ENCODE data around the gene TBC1D4. TPM values are rescaled to one million over a fixed set of nuclear protein-coding genes. Genes with fewer than 3 reads are reported as not detected.

The TBC1D4 gene
- total RNA-seq, 1 experiment from 2014 or later: 15.1 TPM

DNA sequence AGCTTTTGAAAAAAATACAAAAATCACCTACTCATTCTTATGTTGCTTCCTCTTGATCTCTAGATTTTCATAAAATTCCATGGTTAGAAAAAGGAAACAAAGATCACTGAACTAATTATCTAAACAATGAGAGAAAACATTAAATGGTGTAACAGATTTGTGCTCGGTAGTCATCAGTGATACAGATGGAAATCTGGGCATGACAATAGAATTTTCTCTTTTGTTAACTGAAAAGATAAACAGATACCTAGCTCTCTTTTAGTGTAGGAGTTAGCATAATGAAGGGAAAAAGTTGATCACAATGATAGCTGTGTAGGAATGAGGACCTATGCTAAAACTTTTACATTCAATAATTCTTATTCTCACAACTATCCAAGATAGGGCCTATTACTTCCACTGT is 103.7 kb downstream of the TBC1D4 start:
- no peaks in the 10 kb centered on the region for H3K9me2 ChIP-seq (replicated peaks; ENCODE audit: low read length)
- POLR2A ChIA-PET (ENCODE audit: unreplicated experiment): interaction anchor here (0.6 kb wide), 1 partner anchor 132 kb away, joined by 4 read pairs; no protein-coding TSS in a partner anchor
- H3K9ac ChIP-seq (ENCODE audit: low read length): no peak overlapping the region
- no peaks in the 10 kb centered on the region for H3K4me1 ChIP-seq (ENCODE audit: insufficient read depth, low read length)
- H3K79me2 ChIP-seq (ENCODE audit: low read length): no peaks in the 10 kb centered on the region
- H3K4me3 ChIP-seq (ENCODE audit: low read length): no peak overlapping the region
- intact Hi-C loops (cut with micrococcal nuclease): no loop called here
- no peak overlapping the region for H3K4me2 ChIP-seq (ENCODE audit: low read length)
- H2AFZ ChIP-seq (ENCODE audit: low read length): no peak overlapping the region
- no TSS peak for BruUV-seq (replicated peaks)
- no peaks in the 10 kb centered on the region for H3F3A ChIP-seq (ENCODE audit: low read length, unreplicated experiment)
- no peak overlapping the region for H3K27ac ChIP-seq (ENCODE audit: low read length)
- TF ChIP-seq EZH2phosphoT487 (IDR thresholded peaks at IDR 0.05; ENCODE audit: borderline replicate concordance, low read length) (no peak), EZH2 (IDR thresholded peaks at IDR 0.05; ENCODE audit: low read length, unreplicated experiment) (no peak), CTCF (conservative IDR thresholded peaks at IDR 0.05; ENCODE audit: low read depth, low read length) (no peak)
- no peaks in the 10 kb centered on the region for H3K36me3 ChIP-seq (ENCODE audit: low read depth, low read length)
- DNase-seq: no peak
- H3K27me3 ChIP-seq (ENCODE audit: low read length): no peaks in the 10 kb centered on the region
- no peak for ATAC-seq
- CTCF ChIA-PET: no interaction called here
- no peaks in the 10 kb centered on the region for H4K20me1 ChIP-seq (ENCODE audit: low read length)
- no peaks in the 10 kb centered on the region for H3K9me3 ChIP-seq (ENCODE audit: low read length)

DNA sequence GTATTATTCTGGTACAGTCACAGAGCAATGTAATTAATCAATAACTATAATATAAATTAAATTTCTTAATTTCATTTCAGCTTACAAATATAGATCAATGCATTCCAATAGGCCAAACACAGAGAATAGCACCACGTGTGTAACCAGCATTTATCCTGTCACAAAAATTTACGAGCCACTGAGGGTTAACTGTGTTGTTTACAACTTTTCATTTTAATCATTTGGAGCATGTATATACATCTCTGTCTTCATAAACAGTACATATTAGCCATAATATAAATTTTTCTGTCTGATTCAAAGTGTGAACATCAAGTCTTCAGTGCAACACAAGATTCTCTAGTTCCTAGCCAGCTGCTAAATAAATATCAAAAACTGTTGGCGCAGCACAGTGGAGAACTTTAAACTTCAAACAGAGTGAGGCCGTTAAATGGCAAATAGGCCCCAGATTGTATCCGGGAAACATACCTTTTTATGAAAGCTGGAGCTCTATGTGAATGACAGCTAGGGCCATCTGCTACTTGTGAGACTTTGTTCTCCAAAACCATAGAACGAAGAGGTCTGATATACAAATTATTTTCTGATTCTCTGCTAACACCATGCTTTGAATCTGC is 105.1 kb downstream of the TBC1D4 start:
- TF ChIP-seq CTCF (conservative IDR thresholded peaks at IDR 0.05; ENCODE audit: low read depth, low read length): no peak
- no peaks in the 10 kb centered on the region for H3K4me1 ChIP-seq (ENCODE audit: insufficient read depth, low read length)
- no peak overlapping the region for H3K9ac ChIP-seq (ENCODE audit: low read length)
- no peak overlapping the region for H3K4me3 ChIP-seq (ENCODE audit: low read length)
- CTCF ChIA-PET: no interaction called here
- ATAC-seq (no peak), DNase-seq (no peak)
- no peak overlapping the region for H3K4me2 ChIP-seq (ENCODE audit: low read length)
- intact Hi-C loops (cut with micrococcal nuclease): no loop called here
- BruUV-seq (replicated peaks): no TSS peak
- H3K27ac ChIP-seq (ENCODE audit: low read length): no peak overlapping the region
- POLR2A ChIA-PET (ENCODE audit: unreplicated experiment): no interaction called here
- H3K36me3 ChIP-seq (ENCODE audit: low read depth, low read length): no peaks in the 10 kb centered on the region; the same call in 1 of the 2 replicates
- H3K9me3 ChIP-seq (ENCODE audit: low read length): no peaks in the 10 kb centered on the region
- H2AFZ ChIP-seq (ENCODE audit: low read length): no peak overlapping the region
- no peaks in the 10 kb centered on the region for H3K27me3 ChIP-seq (ENCODE audit: low read length)
- H3K79me2 ChIP-seq (ENCODE audit: low read length): no peaks in the 10 kb centered on the region
- H3F3A ChIP-seq (ENCODE audit: low read length, unreplicated experiment): no peaks in the 10 kb centered on the region
- no peaks in the 10 kb centered on the region for H3K9me2 ChIP-seq (replicated peaks; ENCODE audit: low read length)
- H4K20me1 ChIP-seq (ENCODE audit: low read length): no peaks in the 10 kb centered on the region

- DNase-seq (no peak), ATAC-seq (no peak)
- TF ChIP-seq CTCF (conservative IDR thresholded peaks at IDR 0.05; ENCODE audit: low read depth, low read length) (no peak), EZH2phosphoT487 (IDR thresholded peaks at IDR 0.05; ENCODE audit: borderline replicate concordance, low read length) (no peak), EZH2 (IDR thresholded peaks at IDR 0.05; ENCODE audit: low read length, unreplicated experiment) (no peak)
- H3K4me3 ChIP-seq (ENCODE audit: low read length): no peak overlapping the region
- H3K4me2 ChIP-seq (ENCODE audit: low read length): no peak overlapping the region
- H3K36me3 ChIP-seq (ENCODE audit: low read depth, low read length): no peaks in the 10 kb centered on the region; the same call in 1 of the 2 replicates
- no peaks in the 10 kb centered on the region for H4K20me1 ChIP-seq (ENCODE audit: low read length)
- H3F3A ChIP-seq (ENCODE audit: low read length, unreplicated experiment): no peaks in the 10 kb centered on the region
- H3K9me3 ChIP-seq (ENCODE audit: low read length): no peaks in the 10 kb centered on the region
- no peaks in the 10 kb centered on the region for H3K27me3 ChIP-seq (ENCODE audit: low read length)
- H2AFZ ChIP-seq (ENCODE audit: low read length): no peak overlapping the region
- no peaks in the 10 kb centered on the region for H3K9me2 ChIP-seq (replicated peaks; ENCODE audit: low read length)
- no peak overlapping the region for H3K27ac ChIP-seq (ENCODE audit: low read length)
- BruUV-seq (replicated peaks): no TSS peak
- no peaks in the 10 kb centered on the region for H3K4me1 ChIP-seq (ENCODE audit: insufficient read depth, low read length)
- H3K9ac ChIP-seq (ENCODE audit: low read length): no peak overlapping the region
- no peaks in the 10 kb centered on the region for H3K79me2 ChIP-seq (ENCODE audit: low read length)
- ChIA-PET POLR2A (ENCODE audit: unreplicated experiment) (no interaction called here), CTCF (interaction anchor here (0.9 kb wide), 1 partner anchor 107 kb away, joined by 5 read pairs; the partner anchor contains the start of gene TBC1D4)
- intact Hi-C loops (cut with micrococcal nuclease): no loop called here
These were observed 106.6 kb downstream of the TBC1D4 start for GRCh38 chr13:75375329-75375728.
